ENCODE results near the gene SGPP2. TPM values are rescaled to one million over a fixed set of nuclear protein-coding genes. Genes with fewer than 3 reads are reported as not detected.

SGPP2 gene
- total RNA-seq, 6 donors from 2014 or later, result 5.2 to 85.9 (median 21.8) TPM

DNA sequence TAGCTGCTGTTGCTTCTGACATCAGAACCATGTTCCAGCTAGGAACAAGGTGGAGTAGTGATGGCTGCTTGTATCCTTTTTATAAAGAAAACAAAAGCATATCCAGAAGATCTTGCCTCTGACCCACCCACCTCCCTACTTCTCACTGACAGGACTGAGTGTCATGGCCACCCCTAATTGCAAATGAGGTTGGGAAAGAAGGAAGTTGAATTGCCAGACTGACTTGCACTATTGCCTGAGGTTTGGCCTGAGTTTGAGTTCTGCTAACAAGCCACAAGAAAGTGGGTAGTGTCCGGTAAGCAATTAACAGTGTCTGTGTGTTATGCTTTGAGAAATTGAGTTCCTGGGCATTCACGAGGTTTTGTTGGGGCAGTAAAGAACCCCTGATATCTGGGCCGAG, 22.8 kb downstream of the SGPP2 start:
- H3K27me3 ChIP-seq, result no peaks in the 10 kb centered on the region
- H3K9me3 ChIP-seq, result no peaks in the 10 kb centered on the region
- ATAC-seq (ENCODE audit: low FRiP score in 2 of 2) (peak in 1 of 2 donors; percentile 30), DNase-seq (no peak)
- H3K4me3 ChIP-seq, result no peak overlapping the region
- H3K27ac ChIP-seq, result no peak overlapping the region
- 69 to 90% methylated on average over 3 of the region's 3 CpGs for WGBS, 2 donors
- H3K36me3 ChIP-seq, result no peaks in the 10 kb centered on the region
- no peak for TF ChIP-seq CTCF (IDR thresholded peaks at IDR 0.05)
- no peak for TF ChIP-seq EP300 (IDR thresholded peaks at IDR 0.05)
- TF ChIP-seq POLR2AphosphoS5 (IDR thresholded peaks at IDR 0.05), result no peak
- TF ChIP-seq POLR2A (IDR thresholded peaks at IDR 0.05), result no peak
- H3K4me1 ChIP-seq, result peaks cover 0 to 9% (median 4%) of the 10 kb centered on the region in 4 donors

DNA sequence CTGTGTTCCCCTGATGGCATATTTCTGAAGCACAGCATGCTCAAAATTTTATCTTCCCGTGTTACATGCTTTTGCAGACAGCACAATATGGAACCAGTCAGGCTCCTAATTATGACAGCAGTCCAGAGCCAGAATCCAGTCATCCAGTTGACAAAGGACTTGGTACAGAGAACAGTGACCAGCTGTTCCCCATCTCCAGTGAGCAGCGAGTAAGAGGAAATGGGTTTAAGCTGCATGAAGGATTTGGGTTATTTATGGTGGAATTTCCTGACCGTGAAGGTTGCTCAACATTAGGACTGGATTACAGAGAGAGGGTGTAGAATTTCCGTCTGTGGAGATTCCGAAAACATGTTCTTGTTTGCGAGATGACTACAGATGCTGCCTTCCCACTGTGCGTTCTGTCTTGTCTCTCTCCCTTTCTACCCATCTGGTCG, 24.4 kb downstream of the SGPP2 start:
- TF ChIP-seq POLR2AphosphoS5 (IDR thresholded peaks at IDR 0.05) (peak; percentile 77 to 78), EP300 (IDR thresholded peaks at IDR 0.05) (peak in 1 of 4 donors; percentile 60), POLR2A (IDR thresholded peaks at IDR 0.05) (no peak)
- Histone ChIP-seq H3K27ac (no peak overlapping the region), H3K4me1 (peaks cover 3 to 10% (median 4%) of the 10 kb centered on the region in 4 donors), H3K27me3 (no peaks in the 10 kb centered on the region), H3K4me3 (no peak overlapping the region), H3K36me3 (no peaks in the 10 kb centered on the region), H3K9me3 (no peaks in the 10 kb centered on the region)
- DNase-seq (peak in 1 of 2 donors; percentile 44), ATAC-seq (ENCODE audit: low FRiP score in 2 of 2) (peak; percentile 74)
- WGBS, 2 donors, result 30 to 33% methylated on average over 8 of the region's 8 CpGs

DNA sequence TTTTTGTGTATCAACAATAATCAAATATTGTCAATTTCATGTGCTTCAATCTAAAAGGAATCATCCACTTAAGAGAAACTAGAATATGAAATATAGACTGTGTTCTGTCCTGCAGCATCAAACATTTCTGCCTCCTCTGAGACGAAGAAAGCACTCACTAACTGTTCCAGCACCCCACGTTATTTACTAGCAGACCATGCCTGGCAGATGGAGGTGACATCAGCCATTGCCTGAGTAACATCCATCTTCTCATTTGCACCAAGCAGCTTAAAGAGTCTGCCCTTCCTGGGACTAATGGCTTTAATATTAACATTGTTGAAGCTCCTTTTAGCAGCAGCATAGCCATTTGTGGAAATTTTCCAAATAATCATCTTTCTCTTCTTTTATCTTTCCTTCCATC, 25.7 kb downstream of the SGPP2 start:
- H3K4me3 ChIP-seq, result no peak overlapping the region
- no peaks in the 10 kb centered on the region for H3K9me3 ChIP-seq
- ATAC-seq (ENCODE audit: low FRiP score in 2 of 2), result no peak
- TF ChIP-seq CTCF (IDR thresholded peaks at IDR 0.05), result no peak
- TF ChIP-seq EP300 (IDR thresholded peaks at IDR 0.05), result no peak
- no peak for TF ChIP-seq POLR2A (IDR thresholded peaks at IDR 0.05)
- no peak for TF ChIP-seq POLR2AphosphoS5 (IDR thresholded peaks at IDR 0.05)
- H3K27ac ChIP-seq, result no peak overlapping the region
- 57 to 71% methylated on average over 2 of the region's 2 CpGs for WGBS, 2 donors
- no peak for DNase-seq
- H3K36me3 ChIP-seq, result no peaks in the 10 kb centered on the region
- no peaks in the 10 kb centered on the region for H3K27me3 ChIP-seq
- H3K4me1 ChIP-seq, result peaks cover 3 to 10% (median 4%) of the 10 kb centered on the region in 4 donors

DNA sequence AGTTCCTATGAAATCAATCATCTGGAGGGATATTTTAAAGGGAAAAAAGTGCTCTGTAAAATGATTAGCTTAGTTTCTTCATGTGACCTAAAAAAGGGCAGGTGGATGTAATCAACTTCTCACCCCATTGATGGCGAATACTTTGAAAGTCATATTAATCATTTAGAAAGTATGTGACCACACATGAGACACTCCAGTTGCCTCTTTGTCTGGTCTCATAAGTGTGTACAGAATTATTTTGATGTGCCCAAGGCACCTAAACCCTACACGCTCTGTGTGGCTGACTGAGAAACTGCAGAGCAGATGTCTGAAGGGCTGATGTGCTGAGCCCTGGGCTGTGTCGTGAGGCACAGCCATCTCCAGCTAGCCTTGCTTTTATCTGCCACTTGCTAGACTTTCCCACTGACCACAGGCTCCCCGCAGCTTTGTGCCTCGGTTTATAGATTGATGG, 26.9 kb downstream of the SGPP2 start:
- no peak for ATAC-seq (ENCODE audit: low FRiP score in 2 of 2)
- Histone ChIP-seq H3K9me3 (no peaks in the 10 kb centered on the region), H3K27me3 (no peaks in the 10 kb centered on the region), H3K36me3 (no peaks in the 10 kb centered on the region), H3K4me3 (no peak overlapping the region), H3K27ac (no peak overlapping the region), H3K4me1 (peaks cover 3 to 10% (median 4%) of the 10 kb centered on the region in 4 donors)
- TF ChIP-seq CTCF (IDR thresholded peaks at IDR 0.05) (no peak), EP300 (IDR thresholded peaks at IDR 0.05) (no peak), POLR2A (IDR thresholded peaks at IDR 0.05) (no peak), POLR2AphosphoS5 (IDR thresholded peaks at IDR 0.05) (no peak)
- DNase-seq, result no peak
- 59 to 68% methylated on average over 5 of the region's 5 CpGs for WGBS, 2 donors

DNA sequence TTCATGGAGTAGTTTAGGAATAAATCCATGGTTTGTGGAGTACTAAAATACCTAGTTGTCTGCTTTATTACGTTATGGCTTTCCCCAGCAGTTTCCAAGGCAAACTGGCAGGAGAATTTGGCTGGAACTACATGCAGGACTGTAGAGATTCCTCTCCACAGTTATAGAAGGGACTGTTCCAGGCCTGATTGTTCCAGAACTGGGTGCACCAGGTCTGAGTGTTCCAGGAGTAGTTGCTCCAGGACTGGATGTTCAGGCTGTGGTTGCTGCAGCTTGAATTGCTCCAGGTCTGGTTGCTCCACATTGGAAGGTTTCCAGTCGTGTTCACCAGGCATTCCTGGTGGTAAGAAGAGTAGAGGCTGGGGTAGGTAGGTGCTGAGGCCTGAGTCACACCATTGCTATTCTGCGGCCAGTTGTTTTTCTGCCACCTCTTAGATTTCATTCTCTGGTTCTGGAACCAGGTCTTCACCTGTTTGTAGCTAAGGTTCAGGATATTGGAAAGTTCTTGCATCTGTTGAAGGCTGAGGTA, 28.1 kb downstream of the SGPP2 start:
- no peaks in the 10 kb centered on the region for H3K36me3 ChIP-seq
- no peaks in the 10 kb centered on the region for H3K9me3 ChIP-seq
- H3K27me3 ChIP-seq, result no peaks in the 10 kb centered on the region
- no peak overlapping the region for H3K4me3 ChIP-seq
- H3K27ac ChIP-seq, result no peak overlapping the region
- 83 to 86% methylated on average over 2 to 3 of the region's 3 CpGs for WGBS, 2 donors
- peaks cover 3 to 10% (median 4%) of the 10 kb centered on the region in 4 donors for H3K4me1 ChIP-seq
- ATAC-seq (ENCODE audit: low FRiP score in 2 of 2) (no peak), DNase-seq (peak in 1 of 2 donors; percentile 36)
- TF ChIP-seq POLR2AphosphoS5 (IDR thresholded peaks at IDR 0.05), result peak in 1 of 2 donors; percentile 31
- TF ChIP-seq EP300 (IDR thresholded peaks at IDR 0.05), result peak in 1 of 4 donors; percentile 54
- TF ChIP-seq POLR2A (IDR thresholded peaks at IDR 0.05), result no peak
- TF ChIP-seq CTCF (IDR thresholded peaks at IDR 0.05), result no peak
